B cell (primary cell): ENCODE results near the gene GRM3. TPM values are rescaled to one million over a fixed set of nuclear protein-coding genes. Genes with fewer than 3 reads are reported as not detected.

ENCODE experiments used
- ATAC-seq: fragments of 200-7000 bp; cut with Tn5 transposase; one replicate; pipeline ENCODE4 v1.10.0; 2021; ENCODE audit warnings: low read depth, mild to moderate bottlenecking, moderate number of reproducible peaks, moderate library complexity
- CTCF ChIA-PET: fragments of 350-600 bp; sonication (Branson Sonifier 250); formaldehyde crosslinking; loops from one replicate; lab custom pipeline; 2021; ENCODE audit warnings: antibody characterized with exemption, inconsistent platforms; lab: Charles Lee
- POLR2A ChIA-PET: fragments of 350-600 bp; sonication (Branson Sonifier 250); formaldehyde crosslinking; loops from one replicate; lab custom pipeline; 2021; ENCODE audit warnings: antibody characterized with exemption; lab: Charles Lee
- DNase-seq: peaks from one replicate; pipeline ENCODE4 v3.0.0; 2013
- H2AFZ ChIP-seq: 2 replicates; pipeline ENCODE4 v1.6.1; 2012; ENCODE audit warnings: mild to moderate bottlenecking, low read depth, low read length; ENCODE audit not compliant: insufficient read depth, poor library complexity, severe bottlenecking
- H3K27ac ChIP-seq, 2 donors: 1 replicate in 1 of 2; 2 replicates in 1 of 2; pipeline ENCODE4 v1.5.1; 2012 to 2013; ENCODE audit warnings: low read length in 2 of 2, mild to moderate bottlenecking in 2 of 2, moderate library complexity in 1 of 2
- H3K27me3 ChIP-seq, 4 experiments: fragments of 200-600 bp in 1 of 4; sonication (generic) in 1 of 4; replicated peaks in 1 of 4; 1 replicate in 2 of 4; 2 replicates in 2 of 4; pipeline versions ENCODE4 v1.6.1 to v1.7.0; 2013 to 2016; ENCODE audit warnings: low read length in 3 of 4, mild to moderate bottlenecking in 2 of 4, mixed read lengths in 1 of 4, moderate library complexity in 1 of 4; ENCODE audit not compliant: insufficient read depth in 4 of 4, control insufficient read depth in 3 of 4; ENCODE audit errors: control extremely low read depth in 1 of 4
- H3K36me3 ChIP-seq, 2 experiments: replicated peaks in 1 of 2; 1 replicate in 1 of 2; 2 replicates in 1 of 2; pipeline versions ENCODE4 v1.6.1 to v1.7.1; 2013; ENCODE audit warnings: low read length in 1 of 2; ENCODE audit not compliant: insufficient read depth in 2 of 2, control insufficient read depth in 1 of 2; ENCODE audit errors: control extremely low read depth in 1 of 2, extremely low read depth in 1 of 2
- H3K4me1 ChIP-seq, 2 donors: fragments of 200-600 bp in 1 of 2; sonication (generic) in 1 of 2; 1 replicate in 1 of 2; 2 replicates in 1 of 2; pipeline versions ENCODE4 v1.5.1 to v1.6.1; 2013 to 2017; ENCODE audit warnings: low read length in 2 of 2; ENCODE audit not compliant: control insufficient read depth in 2 of 2, insufficient read depth in 2 of 2
- H3K4me2 ChIP-seq: replicated peaks from 2 replicates; pipeline ENCODE3; 2012; ENCODE audit warnings: mild to moderate bottlenecking, low read depth, low read length; ENCODE audit not compliant: poor library complexity, severe bottlenecking
- H3K4me3 ChIP-seq, 5 experiments: fragments of 200-600 bp in 1 of 5; sonication (generic) in 1 of 5; 1 replicate in 3 of 5; 2 replicates in 2 of 5; pipeline versions ENCODE4 v1.5.1 to v1.7.0; 2011 to 2016; ENCODE audit warnings: low read length in 4 of 5, mild to moderate bottlenecking in 4 of 5, low read depth in 2 of 5, control low read depth in 1 of 5, moderate library complexity in 1 of 5; ENCODE audit not compliant: insufficient read depth in 1 of 5; ENCODE audit errors: control extremely low read depth in 1 of 5, extremely low read depth in 1 of 5
- H3K79me2 ChIP-seq: fragments of 200-600 bp; sonication (generic); one replicate; pipeline ENCODE4 v1.6.0; 2016; ENCODE audit warnings: low read length; ENCODE audit not compliant: control insufficient read depth, insufficient read depth
- H3K9ac ChIP-seq: fragments of 200-600 bp; sonication (generic); 2 replicates; pipeline ENCODE4 v1.6.1; 2017; ENCODE audit warnings: mild to moderate bottlenecking, low read length, moderate library complexity
- H3K9me3 ChIP-seq, 3 donors: one replicate each; pipeline versions ENCODE4 v1.6.1 to v1.7.1; 2013; ENCODE audit warnings: low read length in 2 of 3; ENCODE audit not compliant: control insufficient read depth in 2 of 3, insufficient read depth in 1 of 3; ENCODE audit errors: control extremely low read depth in 1 of 3
- H4K20me1 ChIP-seq: 2 replicates; pipeline ENCODE4 v1.6.0; 2012; ENCODE audit warnings: mild to moderate bottlenecking, low read length; ENCODE audit not compliant: insufficient read depth, control insufficient read depth, poor library complexity, severe bottlenecking
- H3K27ac Mint-ChIP-seq: one replicate; pipeline ENCODE4 v1.8.0; 2021; ENCODE audit warnings: mixed read lengths
- H3K27me3 Mint-ChIP-seq: one replicate; pipeline ENCODE4 v1.8.0; 2021; ENCODE audit warnings: mixed read lengths
- H3K4me1 Mint-ChIP-seq: one replicate; pipeline ENCODE4 v1.8.0; 2021; ENCODE audit warnings: mixed read lengths
- H3K4me3 Mint-ChIP-seq: one replicate; pipeline ENCODE4 v1.8.0; 2021; ENCODE audit warnings: mixed read lengths
- H3K9me3 Mint-ChIP-seq: one replicate; pipeline ENCODE4 v1.8.0; 2022; ENCODE audit warnings: mixed read lengths; ENCODE audit not compliant: insufficient read depth
- CTCF ChIP-seq: fragments of 200-600 bp; IDR thresholded peaks from one replicate; pipeline ENCODE4 v1.8.0; 2022; ENCODE audit warnings: antibody characterized with exemption, mild to moderate bottlenecking
- EZH2 ChIP-seq: IDR thresholded peaks from 2 replicates; pipeline ENCODE4 v1.6.1; 2012; ENCODE audit warnings: borderline replicate concordance, low read depth, mild to moderate bottlenecking, moderate library complexity, low read length; ENCODE audit not compliant: insufficient read depth, poor library complexity, severe bottlenecking
- WGBS: methylation state at CpG from one replicate; pipeline ENCODE4 v1.1.5; 2013; ENCODE audit warnings: missing lambda C conversion rate; ENCODE audit not compliant: insufficient coverage; 5-methylcytosine and 5-hydroxymethylcytosine counted together
- intact Hi-C: fragments of 100-400 bp; cut with micrococcal nuclease; formaldehyde crosslinking; loops from one replicate; pipeline ENCODE4 v1.10.0; 2022
- polyA plus RNA-seq: library from polyadenylated mRNA; depleted of rRNA; stranded (reverse); fragments of >200 nt; gene quantifications from 2 replicates; pipeline ENCODE4 v1.2.3, GENCODE V29; 2012
- total RNA-seq, 2 donors: library from RNA; stranded (reverse); fragments of 120-200 nt in 1 of 2; gene quantifications; 1 replicate in 1 of 2; 2 replicates in 1 of 2; pipeline versions ENCODE4 v1.2.3 to v1.2.4, GENCODE V29; 2013 to 2022

Gene GRM3
- total and polyA plus RNA-seq, 2 donors (not counting 1 experiment from before 2014, with no cell fraction given): not detected

- 38% methylated on average over 1 of the region's 1 CpG for WGBS
Observed at GRCh38 chr7:86793136-86793535, 149.4 kb downstream of the GRM3 start.

More at GRCh38 chr7:86793136-86793535, 149.4 kb downstream of the GRM3 start:
- no peaks in the 10 kb centered on the region for H3K79me2 ChIP-seq
- no peak overlapping the region for H3K27ac Mint-ChIP-seq
- H3K4me1 Mint-ChIP-seq: peaks cover 7% of the 10 kb centered on the region
- no peak for ATAC-seq
- H3K9me3 Mint-ChIP-seq: peaks cover 4% of the 10 kb centered on the region
- H3K9ac ChIP-seq: no peak overlapping the region
- no peak for DNase-seq
- no peaks in the 10 kb centered on the region for H3K27me3 ChIP-seq
- ChIA-PET POLR2A (no interaction called here), CTCF (no interaction called here)
- H3K36me3 ChIP-seq: no peaks in the 10 kb centered on the region
- H3K4me1 ChIP-seq: no peaks in the 10 kb centered on the region
- no peaks in the 10 kb centered on the region for H3K27me3 Mint-ChIP-seq
- intact Hi-C loops: no loop called here
- H3K9me3 ChIP-seq: peaks cover 0 to 6% (median 0%) of the 10 kb centered on the region in 3 donors
- H4K20me1 ChIP-seq: no peaks in the 10 kb centered on the region
- no peak overlapping the region for H3K4me3 ChIP-seq
- H3K4me3 Mint-ChIP-seq: no peak overlapping the region
- H3K27ac ChIP-seq: no peak overlapping the region
- H2AFZ ChIP-seq: no peak overlapping the region
- H3K4me2 ChIP-seq: no peak overlapping the region
- TF ChIP-seq CTCF: no peak
- TF ChIP-seq EZH2: no peak
